HT1080 (cell line): Measurements from ENCODE around the gene C10orf71. TPM values are rescaled to one million over a fixed set of nuclear protein-coding genes. Genes with fewer than 3 reads are reported as not detected.

Experiments
- DNase-seq: peaks from one replicate; pipeline ENCODE4 v3.0.0-alpha.2; 2015; ENCODE audit warnings: low read depth
- total RNA-seq: library from RNA; depleted of rRNA; stranded (reverse); fragments of >200 nt; shearing (Covaris generic); gene quantifications from 2 replicates; pipeline ENCODE4 v1.2.3, GENCODE V29; 2014

C10orf71 gene
- total RNA-seq, 1 experiment from 2014 or later = not detected

DNA sequence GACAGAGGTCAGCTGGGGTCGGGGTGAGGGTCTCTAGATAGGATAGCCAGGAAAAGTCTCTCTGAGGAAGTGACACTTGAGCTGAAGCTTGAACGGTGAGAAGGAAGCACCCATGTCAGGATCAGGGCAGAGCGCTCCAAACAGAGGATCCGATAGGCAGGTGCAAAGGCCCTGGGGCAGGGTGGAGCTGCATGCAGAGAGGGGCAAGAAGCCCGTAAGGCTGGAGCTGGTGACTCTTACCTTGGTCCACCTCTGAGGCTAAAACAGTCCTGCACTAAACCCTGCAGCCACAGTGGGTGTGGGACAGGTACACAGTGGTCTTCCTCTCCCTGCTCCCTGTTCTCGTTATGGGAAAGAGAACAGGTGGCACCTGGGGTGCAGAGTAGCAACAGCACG lies 5.8 kb upstream of the C10orf71 start:
- no peak for DNase-seq

- no peak for DNase-seq
Measured at GRCh38 chr10:49294731-49295130, 4.2 kb upstream of the C10orf71 start.

DNA sequence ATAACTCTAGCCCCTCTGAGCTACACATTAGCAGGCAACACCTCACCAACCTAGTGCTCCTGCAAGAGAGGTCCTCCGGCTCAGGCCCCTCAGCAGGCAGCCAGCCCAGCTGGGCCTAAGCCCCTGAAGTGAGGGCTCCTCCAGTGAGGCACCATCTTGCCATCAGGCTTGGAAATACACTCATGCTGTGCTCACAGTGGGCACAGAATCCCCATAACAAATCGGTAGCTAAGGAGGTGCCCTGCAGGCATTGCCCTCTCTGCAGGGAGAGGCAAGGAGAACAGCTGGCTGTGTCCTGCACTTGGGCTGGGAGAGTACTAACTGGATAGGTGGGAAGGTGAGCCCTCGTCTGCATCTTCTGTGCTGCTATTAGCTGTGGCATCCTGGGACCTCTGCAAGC lies 3.7 kb upstream of the C10orf71 start:
- no peak for DNase-seq

DNA sequence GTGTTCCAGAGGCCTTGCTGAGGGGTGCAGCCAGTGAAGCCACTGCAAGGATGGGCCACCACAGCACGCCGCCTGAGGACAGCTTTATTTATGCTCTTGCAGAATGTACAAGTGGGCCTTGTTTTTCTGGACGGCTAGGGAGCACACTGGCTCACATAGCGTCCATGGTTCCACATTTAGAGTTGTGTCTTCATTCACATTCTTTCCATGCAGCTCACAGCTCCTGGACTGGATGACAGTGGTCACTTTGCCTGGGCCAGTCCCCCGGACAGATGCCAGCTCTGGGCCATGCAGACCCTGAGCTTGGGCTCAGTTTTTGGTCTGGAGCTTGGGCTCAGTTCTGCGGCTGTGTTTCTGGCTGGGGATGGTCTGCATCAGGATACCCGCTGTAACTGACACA lies 2.6 kb upstream of the C10orf71 start:
- DNase-seq = no peak

DNA sequence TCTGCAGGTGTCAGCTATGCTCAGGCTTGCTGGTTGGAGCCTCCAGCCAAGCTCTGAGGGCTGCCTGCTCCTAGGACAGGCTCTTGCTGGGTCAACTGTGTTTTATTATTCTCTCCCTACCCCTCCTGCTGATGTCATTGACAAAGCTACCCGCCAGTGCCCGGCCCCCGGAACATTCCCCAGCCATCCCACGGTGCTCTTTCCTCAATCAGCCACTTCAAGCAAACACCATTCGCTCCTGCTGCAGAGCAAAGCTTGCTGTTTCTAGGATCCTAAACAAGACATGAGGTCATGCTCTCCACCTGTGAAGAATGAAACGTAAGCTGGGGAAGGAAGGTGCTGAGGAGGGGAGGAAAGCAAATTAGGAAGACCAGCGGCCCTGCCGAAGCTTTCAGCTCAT lies 2.1 kb upstream of the C10orf71 start:
- DNase-seq = no peak

GRCh38 chr10:49297818-49298670 lies 926 bp upstream of the C10orf71 start:
- no peak for DNase-seq

DNA sequence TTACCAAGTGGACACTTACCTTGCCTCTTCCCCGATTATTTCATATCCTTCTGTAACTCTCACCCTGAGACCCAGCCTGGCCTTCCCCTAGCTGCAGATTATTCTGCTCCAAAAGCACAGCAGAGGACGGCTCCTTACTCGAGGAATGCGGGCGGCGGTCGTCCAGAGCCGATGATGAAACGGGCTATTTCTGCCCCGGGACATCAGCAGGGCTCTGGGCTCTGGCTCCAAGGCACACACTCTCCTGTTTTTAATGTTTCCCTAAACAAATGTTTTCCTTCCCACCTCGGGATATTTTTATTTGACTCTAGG lies 343 bp upstream of the C10orf71 start:
- no peak for DNase-seq

DNA sequence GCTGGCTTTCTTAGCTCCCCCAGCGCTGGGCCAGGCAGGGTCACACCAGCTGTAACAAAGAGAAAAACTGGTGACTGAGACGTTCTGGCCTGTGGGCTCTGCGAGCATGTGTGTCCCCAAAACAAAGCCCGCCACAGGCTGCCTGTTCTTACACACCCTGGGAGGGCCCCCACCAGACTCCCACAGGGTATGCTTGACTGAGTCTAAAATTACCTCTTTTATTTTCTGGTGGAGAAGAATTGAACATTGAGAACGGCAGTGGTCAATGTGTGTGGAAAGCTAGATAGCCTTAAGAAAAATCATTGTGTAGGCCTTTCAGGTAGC lies 808 bp downstream of the C10orf71 start:
- no peak for DNase-seq

DNA sequence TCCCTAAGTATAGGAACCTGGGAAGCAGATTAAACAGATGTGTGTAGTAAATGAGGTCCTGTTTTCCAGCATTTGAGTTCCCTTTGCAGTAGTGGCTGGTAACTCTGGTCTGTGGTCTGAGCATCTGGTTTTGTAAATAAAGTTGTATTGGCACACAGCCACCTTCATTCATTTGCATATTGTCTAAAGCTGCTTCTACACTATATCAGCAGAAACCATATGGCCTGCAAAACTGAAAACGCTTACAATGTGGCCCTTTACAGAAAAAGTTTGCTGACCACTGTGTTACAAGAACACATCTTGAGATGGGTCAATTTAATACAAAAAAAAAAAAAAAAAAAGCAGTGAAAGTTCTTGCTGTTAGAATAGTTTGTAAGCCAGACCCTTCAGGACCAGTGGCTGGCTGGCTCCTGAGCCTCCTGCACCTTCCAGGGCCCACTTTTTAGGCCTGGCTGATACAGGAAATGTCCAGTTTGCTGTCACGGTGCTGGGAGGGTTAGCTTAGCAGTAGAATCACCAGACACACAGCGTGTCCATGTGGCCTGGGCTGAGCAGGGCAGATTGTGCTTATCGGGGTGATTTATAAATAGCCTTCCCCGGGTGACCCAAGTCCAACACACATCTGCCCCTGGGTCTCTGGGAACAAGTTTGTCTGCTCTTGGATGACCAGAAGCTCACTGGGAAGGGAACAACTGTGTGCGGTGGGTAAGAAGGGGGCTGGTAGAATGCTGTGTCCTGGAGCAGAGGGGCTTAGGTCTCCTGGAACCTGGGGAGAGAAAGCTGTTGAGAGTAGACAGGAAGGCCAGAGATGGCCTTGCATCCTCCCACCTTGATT lies 1.4 kb downstream of the C10orf71 start:
- DNase-seq = no peak

- no peak for DNase-seq
Measured at GRCh38 chr10:49301302-49301701, 2.3 kb downstream of the C10orf71 start.

GRCh38 chr10:49302088-49302487 lies 3.1 kb downstream of the C10orf71 start:
- no peak for DNase-seq

DNA sequence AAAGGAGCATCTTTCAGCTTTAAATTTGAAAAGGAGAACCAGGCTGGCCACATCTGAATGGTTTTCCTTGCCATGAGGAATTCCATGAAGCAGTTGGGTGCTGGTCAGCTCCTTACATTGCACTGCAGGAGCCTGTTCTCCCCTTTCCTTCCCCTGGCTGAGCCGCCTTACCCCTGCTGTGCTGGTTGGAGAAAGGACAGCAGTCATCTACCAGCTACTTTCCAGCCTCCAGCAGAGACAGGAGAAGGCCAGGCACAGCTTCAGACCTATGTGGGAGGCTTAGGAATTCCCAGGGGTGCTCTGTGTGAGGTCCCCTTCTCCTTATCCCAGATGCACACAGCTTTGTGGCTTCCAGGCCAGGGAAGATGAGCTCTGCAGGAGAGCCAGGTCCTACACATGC lies 4.7 kb downstream of the C10orf71 start:
- no peak for DNase-seq

DNA sequence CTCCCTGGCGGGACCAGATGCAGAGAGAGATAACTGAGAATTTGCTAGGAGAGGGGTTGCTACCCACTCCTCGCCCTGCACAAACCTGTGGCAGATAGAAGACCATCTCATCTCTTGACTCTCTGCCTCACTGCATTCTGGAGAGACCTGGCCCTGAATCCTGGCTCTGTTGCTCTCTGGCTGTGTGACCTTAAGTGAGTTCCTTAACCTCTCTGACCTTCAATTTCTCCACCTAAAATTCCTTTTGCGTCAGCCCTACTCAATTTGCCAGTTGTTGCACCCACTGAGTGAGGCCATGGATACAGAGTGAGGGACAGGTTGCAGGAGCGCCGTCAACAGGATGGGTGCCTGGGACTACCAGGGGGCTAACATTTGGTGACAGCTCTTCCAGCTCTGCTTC lies 5.2 kb downstream of the C10orf71 start:
- no peak for DNase-seq

GRCh38 chr10:49307921-49308320 lies 9.0 kb downstream of the C10orf71 start:
- DNase-seq = no peak

DNA sequence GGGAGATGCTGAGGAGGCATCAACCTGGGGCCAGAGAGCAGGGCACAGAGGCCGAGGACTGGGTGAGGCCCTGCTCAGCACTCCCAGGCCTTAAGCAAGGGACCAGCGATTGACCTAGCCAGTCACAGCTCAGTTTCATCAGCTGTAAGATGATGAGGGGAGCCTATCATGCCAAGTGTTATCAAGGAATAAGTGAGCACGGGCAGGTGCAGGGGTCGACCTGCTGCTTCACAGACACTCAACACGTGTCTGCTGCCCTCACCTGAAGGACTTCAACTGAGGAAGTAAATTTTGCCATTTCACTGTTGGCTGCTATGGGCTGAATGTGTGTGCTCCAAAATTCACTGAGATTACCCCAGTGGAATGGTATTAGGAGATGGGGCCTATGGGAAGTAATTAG lies 9.9 kb downstream of the C10orf71 start:
- DNase-seq = no peak

- DNase-seq = no peak
Measured at GRCh38 chr10:49309691-49310411, 10.9 kb downstream of the C10orf71 start.

DNA sequence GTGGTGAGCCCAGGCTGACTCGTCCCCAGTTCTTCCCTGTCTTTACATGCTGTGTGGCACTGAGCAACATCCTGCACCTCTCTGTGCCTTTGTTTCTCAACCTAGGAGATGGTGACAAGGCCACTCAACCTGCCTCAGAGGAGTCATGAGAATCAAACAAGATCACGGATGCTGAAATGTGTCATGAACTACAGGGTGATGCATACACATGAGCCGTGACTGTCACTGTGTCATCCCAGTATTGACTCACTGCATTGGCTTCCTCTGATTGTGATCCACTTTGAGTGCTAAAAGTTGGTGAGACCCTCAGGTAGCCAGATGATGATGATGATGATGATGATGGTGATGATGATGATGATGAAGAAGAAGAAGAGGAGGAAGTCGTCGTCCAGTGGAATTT lies 11.5 kb downstream of the C10orf71 start:
- DNase-seq = peak; percentile 51

GRCh38 chr10:49310901-49311554 lies 12.1 kb downstream of the C10orf71 start:
- DNase-seq = no peak

DNA sequence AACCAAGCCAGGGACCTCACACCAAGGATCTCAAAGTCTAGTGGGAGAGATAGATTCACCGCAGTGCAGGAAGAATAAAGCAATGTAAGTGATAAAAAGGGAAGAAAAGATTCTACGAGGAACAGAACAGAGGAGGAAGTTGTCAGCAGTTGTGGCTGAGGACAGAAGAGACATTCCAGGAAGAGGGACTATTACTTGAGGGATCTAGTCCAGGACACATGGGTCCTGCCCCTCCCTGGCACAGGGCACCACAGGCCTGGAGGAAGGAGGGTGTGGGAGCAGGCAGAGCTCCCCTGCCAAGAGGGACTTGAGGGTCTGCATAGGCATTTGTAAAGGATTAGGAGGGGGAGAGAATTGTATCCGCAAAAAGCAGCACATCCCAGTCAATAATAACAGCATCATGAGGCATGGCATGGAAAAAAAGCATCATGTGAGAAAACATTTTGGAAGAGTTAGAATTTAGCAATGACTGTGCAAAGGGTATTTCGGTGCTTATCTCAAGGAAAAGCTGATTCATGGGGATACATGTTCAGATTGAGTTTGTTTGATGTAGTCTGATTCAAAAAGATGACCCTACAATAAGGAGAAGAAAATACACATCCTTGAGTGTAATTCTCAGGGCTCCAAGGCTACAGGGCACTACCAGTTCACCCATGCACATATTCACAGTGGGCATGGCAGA lies 12.7 kb downstream of the C10orf71 start:
- DNase-seq = no peak

GRCh38 chr10:49312246-49312869 lies 13.4 kb downstream of the C10orf71 start:
- no peak for DNase-seq
